Stimulated activated CD4-positive, alpha-beta T cell treated with anti-CD3 and anti-CD28 coated beads, Interleukin-2, amount 100 ng/mL, for 48 hours (primary cell): ENCODE data around the gene TMEM106A.
A peak's percentile ranks its signal among the peaks of the same experiment; 100 is the strongest.
"Not testable (repeated sequence)": the region's sequence is repeated elsewhere in the genome, so short reads cannot be mapped to it uniquely, and the experiment has no call there.

Experiments
- DNase-seq, 2 donors: peaks; one replicate each; pipeline ENCODE4 v3.0.0-alpha.2; 2020

Gene TMEM106A, protein sequence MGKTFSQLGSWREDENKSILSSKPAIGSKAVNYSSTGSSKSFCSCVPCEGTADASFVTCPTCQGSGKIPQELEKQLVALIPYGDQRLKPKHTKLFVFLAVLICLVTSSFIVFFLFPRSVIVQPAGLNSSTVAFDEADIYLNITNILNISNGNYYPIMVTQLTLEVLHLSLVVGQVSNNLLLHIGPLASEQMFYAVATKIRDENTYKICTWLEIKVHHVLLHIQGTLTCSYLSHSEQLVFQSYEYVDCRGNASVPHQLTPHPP

DNA sequence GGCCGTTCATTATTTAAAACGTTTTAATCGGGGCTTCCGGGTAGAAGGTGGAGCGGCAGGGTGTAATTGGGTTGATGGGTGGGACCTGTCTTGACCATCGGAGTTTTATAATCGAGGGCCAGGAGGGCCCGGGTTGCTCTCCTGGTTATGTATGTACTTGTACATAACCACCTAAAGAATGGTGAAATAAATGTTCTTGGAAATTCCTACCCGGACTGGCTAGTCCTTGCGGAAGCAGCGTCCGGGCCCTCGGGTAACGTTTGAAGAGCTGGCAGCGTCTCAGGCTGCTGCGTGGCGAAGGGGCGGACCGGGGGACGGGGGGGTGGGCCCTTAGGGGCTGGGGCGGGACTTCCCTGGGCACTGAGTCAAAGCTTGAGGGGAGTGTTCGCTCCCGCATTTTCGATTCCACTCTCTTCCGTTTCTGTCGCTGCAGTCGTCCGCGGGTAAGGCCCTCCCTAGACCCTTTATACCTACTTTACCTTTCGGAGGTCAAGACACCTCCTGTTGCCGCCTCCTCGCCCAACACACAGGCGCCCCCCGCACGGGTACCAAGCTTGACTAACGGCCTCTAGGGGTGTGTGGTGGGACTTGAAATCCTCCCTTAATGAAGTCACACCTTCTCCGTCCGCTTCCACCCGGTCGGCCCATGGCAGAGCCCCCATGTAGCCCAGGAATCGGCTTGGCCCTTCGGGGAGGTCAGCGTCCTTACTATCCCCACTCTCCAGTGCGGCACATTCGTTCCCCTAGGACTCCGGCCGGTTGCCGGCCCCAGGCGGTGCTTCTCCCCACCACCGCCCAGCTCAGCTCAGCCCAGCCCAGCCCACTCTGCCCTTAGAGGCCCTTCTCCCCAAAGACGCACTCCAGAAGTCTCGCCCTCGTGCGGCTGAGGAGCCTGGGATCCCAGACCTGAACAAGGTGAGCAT lies at the start of gene TMEM106A:
TMEM106A (plus strand) TSS at position 396 of the 923 bp plus-strand sequence. CDS start 1,167 bp downstream, outside the sequence.
- DNase-seq, result peak; percentile 60 to 64

GRCh38 chr17:43165971-43166370 lies 45.7 kb upstream of the TMEM106A start:
- not testable (repeated sequence) for DNase-seq

GRCh38 chr17:43169561-43170139 lies 42.0 kb upstream of the TMEM106A start:
- DNase-seq, result peak; percentile 4 to 14

DNA sequence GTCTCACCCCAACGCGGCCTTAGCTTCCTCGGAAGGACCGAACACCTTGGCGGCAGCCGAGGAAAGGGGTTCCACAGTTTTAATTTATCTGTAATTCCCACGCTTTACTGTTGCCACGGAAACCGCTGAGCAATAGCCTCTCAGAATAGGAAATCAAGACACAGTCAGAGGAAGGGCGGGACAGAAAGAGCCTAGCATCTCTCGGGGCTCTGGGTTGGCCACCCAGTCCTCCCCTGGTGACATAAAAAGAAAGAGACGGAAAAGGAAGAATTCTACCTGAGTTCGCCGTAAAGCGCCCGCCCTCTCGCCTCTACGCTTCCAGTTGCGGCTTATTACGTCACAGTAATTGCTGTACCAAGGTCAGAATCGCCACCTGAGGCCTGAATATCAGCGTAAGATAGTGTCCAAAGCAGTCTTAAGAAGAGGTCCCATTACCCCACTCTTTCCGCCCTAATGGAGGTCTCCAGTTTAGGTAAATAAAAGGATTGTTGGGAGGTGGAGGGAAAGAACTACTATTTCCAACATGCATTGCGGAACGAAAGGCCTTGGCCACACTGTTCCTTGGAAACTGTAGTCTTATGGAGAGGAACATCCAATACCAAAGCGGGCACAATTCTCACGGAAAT lies 41.4 kb upstream of the TMEM106A start:
- DNase-seq, result peak; percentile 71 to 74

DNA sequence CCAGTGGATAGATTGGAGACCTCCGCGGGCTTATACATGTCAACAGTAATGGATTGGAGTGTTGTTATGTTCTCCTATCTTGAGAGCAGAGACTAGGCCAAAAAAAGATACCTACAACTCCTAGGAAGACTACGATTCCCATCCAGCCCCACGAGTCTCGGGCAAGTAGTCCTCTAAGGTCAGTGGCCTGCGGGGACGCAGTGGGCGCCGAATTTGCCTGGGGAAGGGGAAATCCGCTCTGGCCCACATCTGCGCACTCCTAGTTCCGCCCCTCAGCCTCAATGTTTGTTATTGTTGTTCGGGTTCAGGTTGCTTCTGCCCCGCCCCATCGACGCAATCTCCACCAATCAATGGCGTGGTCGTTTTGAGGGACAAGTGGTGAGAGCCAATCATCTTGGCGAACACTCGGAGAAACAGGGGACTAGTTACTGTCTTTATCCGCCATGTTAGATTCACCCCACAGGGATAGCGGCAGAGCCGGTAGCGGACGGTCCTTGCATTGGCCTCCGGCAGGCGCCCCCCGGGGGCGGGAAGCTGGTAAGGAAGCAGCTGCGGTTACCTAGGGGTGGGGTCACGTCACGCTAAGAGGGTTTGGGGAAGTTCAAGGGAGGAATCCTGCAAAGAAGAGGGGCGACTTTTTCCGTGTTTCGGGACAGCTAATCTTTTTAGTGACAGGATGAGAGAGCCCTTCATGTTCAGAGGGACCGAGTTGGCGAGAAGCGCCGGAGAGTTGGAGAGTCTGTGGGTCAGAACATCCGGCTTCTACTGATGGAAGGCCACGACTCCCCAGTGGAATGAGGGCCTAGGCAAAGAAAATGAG lies 40.7 kb upstream of the TMEM106A start, which contains the start of gene NBR1:
NBR1 (plus strand) TSS at position 449 of the 820 bp plus-strand sequence. CDS start 4,586 bp downstream, outside the sequence.
- peak; percentile 91 to 92 for DNase-seq

DNA sequence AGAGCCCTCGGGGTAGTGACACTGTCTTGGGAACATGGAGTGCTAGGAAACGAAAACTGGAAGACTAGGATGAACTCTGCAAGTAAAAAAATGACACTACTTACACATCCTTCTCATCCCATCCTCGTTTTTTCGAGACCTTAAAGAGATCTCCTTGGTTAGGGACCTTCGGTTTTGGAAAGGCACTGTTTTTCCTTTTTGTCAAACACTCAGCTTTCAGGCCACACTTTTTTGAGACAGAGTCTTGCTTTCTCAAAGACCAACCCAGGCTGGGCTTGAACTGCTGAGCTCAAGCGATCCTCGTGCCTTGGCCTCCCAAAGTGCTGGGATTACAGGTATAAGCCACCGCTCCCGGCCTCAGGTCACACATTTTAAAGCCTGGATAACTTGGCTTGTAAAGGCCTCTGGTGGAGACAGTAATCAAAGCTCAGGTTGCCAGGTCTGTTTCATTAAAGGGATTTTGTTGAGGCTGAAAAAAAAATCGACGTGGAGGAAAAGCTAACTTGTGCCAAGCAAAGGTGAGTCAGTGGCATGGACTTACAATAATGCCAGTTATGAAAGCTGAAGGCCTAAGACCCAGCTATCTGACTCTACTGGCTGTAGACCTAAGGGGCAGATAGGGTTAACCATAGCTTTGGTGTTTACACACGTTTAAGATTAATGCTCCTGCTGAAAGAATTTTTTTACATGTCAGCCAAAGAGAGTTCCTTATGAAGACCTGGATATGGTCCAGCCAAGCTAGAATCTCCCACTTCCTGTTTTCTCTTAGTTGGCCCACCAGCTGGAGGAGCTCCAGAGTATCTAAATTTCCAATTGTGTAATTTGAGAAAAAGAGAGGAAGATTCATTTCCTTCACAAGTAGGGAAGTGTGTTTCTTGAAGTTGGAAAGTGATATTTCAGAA lies 39.8 kb upstream of the TMEM106A start:
- no peak for DNase-seq

- no peak for DNase-seq
Observed at GRCh38 chr17:43175213-43176118, 36.2 kb upstream of the TMEM106A start.

DNA sequence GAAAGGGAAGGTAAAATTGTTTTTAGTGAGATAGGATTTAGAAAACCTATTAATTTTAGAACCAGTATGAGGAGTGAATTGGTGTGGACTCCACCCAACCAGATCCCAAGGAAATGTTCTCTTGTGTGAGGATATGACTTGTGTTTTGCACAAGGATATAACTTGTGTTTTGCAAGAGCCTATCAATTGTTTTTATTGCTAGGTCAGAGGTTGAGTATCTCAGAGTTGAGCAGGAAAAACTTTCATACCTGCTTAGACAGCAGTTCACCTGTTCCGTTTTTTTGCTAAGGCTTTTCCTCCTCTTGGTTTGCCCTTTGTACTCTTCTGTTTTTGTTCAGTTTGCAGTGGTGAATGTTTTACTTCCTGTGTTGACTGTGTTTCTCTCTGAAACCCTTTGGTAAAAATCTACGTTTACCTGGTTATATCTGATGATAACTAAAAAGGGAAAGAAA lies 35.5 kb upstream of the TMEM106A start:
- DNase-seq, result no peak

DNA sequence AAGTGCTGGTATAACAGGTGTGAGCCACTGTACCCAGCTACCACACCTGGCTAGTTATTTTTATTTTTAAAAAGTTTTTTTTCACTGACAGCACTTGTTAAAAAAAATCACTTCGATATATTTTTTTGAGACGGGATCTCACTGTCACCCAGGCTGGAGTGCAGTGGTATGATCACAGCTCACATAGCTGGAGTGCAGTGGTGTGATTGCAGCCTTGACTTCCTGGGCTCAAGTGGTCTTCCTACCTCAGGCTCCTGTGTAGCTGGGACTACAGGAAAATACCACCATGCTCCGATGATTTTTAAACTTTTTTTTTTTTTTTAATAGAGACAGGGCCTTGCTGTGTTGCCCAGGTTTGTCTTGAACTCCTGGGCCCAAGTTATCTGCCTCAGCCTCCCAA lies 27.8 kb upstream of the TMEM106A start:
- no peak for DNase-seq

DNA sequence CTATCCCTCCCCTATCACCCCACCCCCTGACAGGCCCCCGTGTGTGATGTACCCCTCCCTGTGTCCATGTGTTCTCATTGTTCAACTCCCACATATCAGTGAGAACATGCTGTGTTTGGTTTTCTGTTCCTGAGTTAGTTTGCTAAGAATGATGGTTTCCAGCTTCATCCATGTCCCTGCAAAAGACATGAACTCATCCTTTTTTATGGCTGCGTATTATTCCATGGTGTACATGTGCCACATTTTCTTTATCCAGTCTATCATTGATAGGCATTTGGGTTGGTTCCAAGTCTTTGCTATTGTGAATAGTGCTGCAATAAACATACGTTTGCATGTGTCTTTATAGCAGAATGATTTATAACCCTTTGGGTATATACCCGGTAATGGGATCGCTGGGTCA lies 25.0 kb upstream of the TMEM106A start:
- DNase-seq, result not testable (repeated sequence)

- no peak for DNase-seq
Observed at GRCh38 chr17:43193251-43193650, 18.4 kb upstream of the TMEM106A start.

- DNase-seq, result no peak
Observed at GRCh38 chr17:43199633-43200032, 12.0 kb upstream of the TMEM106A start.

GRCh38 chr17:43200127-43200526 lies 11.5 kb upstream of the TMEM106A start:
- no peak for DNase-seq

GRCh38 chr17:43203013-43203412 lies 8.7 kb upstream of the TMEM106A start:
- not testable (repeated sequence) for DNase-seq

- no peak for DNase-seq
Observed at GRCh38 chr17:43210576-43210975, 1.1 kb upstream of the TMEM106A start.

- no peak for DNase-seq
Observed at GRCh38 chr17:43211123-43211479, 574 bp upstream of the TMEM106A start.

- no peak for DNase-seq
Observed at GRCh38 chr17:43212641-43213490, 1.2 kb downstream of the TMEM106A start.

GRCh38 chr17:43213545-43213944 lies 1.9 kb downstream of the TMEM106A start:
- DNase-seq, result no peak

- DNase-seq, result no peak
Observed at GRCh38 chr17:43215341-43215740, 3.7 kb downstream of the TMEM106A start.
